Measurements from ENCODE around the gene BIN2.

Gene BIN2

GRCh38 chr12:51346581-51346980 lies 22.6 kb upstream of the BIN2 start, which contains the start of gene CELA1:
Gene CELA1 (minus strand): TSS chr12:51346679. CDS start chr12:51346638, 41 bp downstream.
- Histone ChIP-seq H3K4me3 (ENCODE audit: severe bottlenecking) (no peak within 1 kb of the TSS), H3K27me3 (ENCODE audit: insufficient read depth, poor library complexity, severe bottlenecking) (no peaks in the 10 kb centered on the region), H3K9me3 (ENCODE audit: severe bottlenecking) (no peaks in the 10 kb centered on the region), H3K36me3 (ENCODE audit: low read depth) (no peaks in the 10 kb centered on the region), H3K4me1 (ENCODE audit: insufficient read depth, poor library complexity, severe bottlenecking) (no peaks in the 10 kb centered on the region), H3K27ac (ENCODE audit: poor library complexity, severe bottlenecking) (no peak within 1 kb of the TSS)
- no peak for ATAC-seq (ENCODE audit: low read depth)
- no peak for DNase-seq (ENCODE audit: low spot score)
- TF ChIP-seq, protein P1, sequence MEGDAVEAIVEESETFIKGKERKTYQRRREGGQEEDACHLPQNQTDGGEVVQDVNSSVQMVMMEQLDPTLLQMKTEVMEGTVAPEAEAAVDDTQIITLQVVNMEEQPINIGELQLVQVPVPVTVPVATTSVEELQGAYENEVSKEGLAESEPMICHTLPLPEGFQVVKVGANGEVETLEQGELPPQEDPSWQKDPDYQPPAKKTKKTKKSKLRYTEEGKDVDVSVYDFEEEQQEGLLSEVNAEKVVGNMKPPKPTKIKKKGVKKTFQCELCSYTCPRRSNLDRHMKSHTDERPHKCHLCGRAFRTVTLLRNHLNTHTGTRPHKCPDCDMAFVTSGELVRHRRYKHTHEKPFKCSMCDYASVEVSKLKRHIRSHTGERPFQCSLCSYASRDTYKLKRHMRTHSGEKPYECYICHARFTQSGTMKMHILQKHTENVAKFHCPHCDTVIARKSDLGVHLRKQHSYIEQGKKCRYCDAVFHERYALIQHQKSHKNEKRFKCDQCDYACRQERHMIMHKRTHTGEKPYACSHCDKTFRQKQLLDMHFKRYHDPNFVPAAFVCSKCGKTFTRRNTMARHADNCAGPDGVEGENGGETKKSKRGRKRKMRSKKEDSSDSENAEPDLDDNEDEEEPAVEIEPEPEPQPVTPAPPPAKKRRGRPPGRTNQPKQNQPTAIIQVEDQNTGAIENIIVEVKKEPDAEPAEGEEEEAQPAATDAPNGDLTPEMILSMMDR (IDR thresholded peaks at IDR 0.05; ENCODE audit: poor library complexity, severe bottlenecking) = no peak

DNA sequence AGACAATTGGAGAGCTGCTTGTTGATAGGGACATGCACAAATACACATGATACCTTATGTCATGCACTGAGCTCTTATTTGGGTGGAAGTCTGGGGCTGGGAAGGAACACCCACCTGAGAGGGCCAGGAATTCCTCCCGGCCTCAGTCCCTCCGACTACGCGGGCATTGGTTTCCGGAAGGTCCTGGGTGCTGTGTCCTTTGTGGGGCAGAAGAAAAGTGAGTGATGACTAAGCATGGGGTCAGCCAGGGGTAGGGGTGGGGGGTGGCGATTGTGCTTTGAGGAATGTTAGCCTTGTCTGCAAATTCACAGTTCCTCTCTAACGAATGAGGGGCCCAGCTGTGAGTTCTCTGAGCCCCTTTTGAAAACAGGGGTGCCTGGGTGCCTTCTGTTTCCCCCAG lies 21.7 kb upstream of the BIN2 start:
- no peak overlapping the region for H3K4me3 ChIP-seq (ENCODE audit: severe bottlenecking)
- DNase-seq (ENCODE audit: low spot score) (no peak), ATAC-seq (ENCODE audit: low read depth) (no peak)
- no peaks in the 10 kb centered on the region for H3K9me3 ChIP-seq (ENCODE audit: severe bottlenecking)
- H3K4me1 ChIP-seq (ENCODE audit: insufficient read depth, poor library complexity, severe bottlenecking) = no peaks in the 10 kb centered on the region
- H3K27ac ChIP-seq (ENCODE audit: poor library complexity, severe bottlenecking) = no peak overlapping the region
- no peaks in the 10 kb centered on the region for H3K27me3 ChIP-seq (ENCODE audit: insufficient read depth, poor library complexity, severe bottlenecking)
- TF ChIP-seq, protein P1 (IDR thresholded peaks at IDR 0.05; ENCODE audit: poor library complexity, severe bottlenecking) = no peak
- H3K36me3 ChIP-seq (ENCODE audit: low read depth) = no peaks in the 10 kb centered on the region

GRCh38 chr12:51343201-51343600 lies 19.2 kb upstream of the BIN2 start:
- Histone ChIP-seq H3K27me3 (ENCODE audit: insufficient read depth, poor library complexity, severe bottlenecking) (no peaks in the 10 kb centered on the region), H3K4me3 (ENCODE audit: severe bottlenecking) (no peak overlapping the region), H3K27ac (ENCODE audit: poor library complexity, severe bottlenecking) (no peak overlapping the region), H3K36me3 (ENCODE audit: low read depth) (no peaks in the 10 kb centered on the region), H3K4me1 (ENCODE audit: insufficient read depth, poor library complexity, severe bottlenecking) (no peaks in the 10 kb centered on the region), H3K9me3 (ENCODE audit: severe bottlenecking) (no peaks in the 10 kb centered on the region)
- no peak for DNase-seq (ENCODE audit: low spot score)
- TF ChIP-seq, protein P1 (IDR thresholded peaks at IDR 0.05; ENCODE audit: poor library complexity, severe bottlenecking) = no peak
- ATAC-seq (ENCODE audit: low read depth) = no peak

DNA sequence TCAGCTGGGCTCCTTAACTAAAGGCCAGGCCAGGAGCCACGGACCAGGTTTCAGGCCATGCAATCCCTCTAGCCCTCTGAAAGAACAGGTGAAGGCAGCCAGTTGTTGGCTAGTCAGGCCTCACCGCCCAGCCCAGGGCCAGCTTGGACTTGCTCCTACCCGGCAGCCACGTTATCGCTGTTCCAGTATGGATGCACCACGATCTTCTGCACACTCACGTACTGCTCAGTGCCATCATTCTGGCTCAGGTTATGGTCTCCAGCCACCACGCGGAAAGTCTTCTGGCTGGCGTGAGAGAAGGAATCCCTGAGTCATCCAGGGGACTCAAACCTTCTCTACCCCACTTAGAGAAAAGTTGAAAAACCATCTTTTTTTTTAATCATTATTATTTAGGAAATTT lies 18.4 kb upstream of the BIN2 start:
- no peaks in the 10 kb centered on the region for H3K4me1 ChIP-seq (ENCODE audit: insufficient read depth, poor library complexity, severe bottlenecking)
- H3K27ac ChIP-seq (ENCODE audit: poor library complexity, severe bottlenecking) = no peak overlapping the region
- H3K9me3 ChIP-seq (ENCODE audit: severe bottlenecking) = no peaks in the 10 kb centered on the region
- H3K4me3 ChIP-seq (ENCODE audit: severe bottlenecking) = no peak overlapping the region
- TF ChIP-seq, protein P1 (IDR thresholded peaks at IDR 0.05; ENCODE audit: poor library complexity, severe bottlenecking) = no peak
- ATAC-seq (ENCODE audit: low read depth) = no peak
- no peaks in the 10 kb centered on the region for H3K36me3 ChIP-seq (ENCODE audit: low read depth)
- H3K27me3 ChIP-seq (ENCODE audit: insufficient read depth, poor library complexity, severe bottlenecking) = no peaks in the 10 kb centered on the region
- DNase-seq (ENCODE audit: low spot score) = no peak

DNA sequence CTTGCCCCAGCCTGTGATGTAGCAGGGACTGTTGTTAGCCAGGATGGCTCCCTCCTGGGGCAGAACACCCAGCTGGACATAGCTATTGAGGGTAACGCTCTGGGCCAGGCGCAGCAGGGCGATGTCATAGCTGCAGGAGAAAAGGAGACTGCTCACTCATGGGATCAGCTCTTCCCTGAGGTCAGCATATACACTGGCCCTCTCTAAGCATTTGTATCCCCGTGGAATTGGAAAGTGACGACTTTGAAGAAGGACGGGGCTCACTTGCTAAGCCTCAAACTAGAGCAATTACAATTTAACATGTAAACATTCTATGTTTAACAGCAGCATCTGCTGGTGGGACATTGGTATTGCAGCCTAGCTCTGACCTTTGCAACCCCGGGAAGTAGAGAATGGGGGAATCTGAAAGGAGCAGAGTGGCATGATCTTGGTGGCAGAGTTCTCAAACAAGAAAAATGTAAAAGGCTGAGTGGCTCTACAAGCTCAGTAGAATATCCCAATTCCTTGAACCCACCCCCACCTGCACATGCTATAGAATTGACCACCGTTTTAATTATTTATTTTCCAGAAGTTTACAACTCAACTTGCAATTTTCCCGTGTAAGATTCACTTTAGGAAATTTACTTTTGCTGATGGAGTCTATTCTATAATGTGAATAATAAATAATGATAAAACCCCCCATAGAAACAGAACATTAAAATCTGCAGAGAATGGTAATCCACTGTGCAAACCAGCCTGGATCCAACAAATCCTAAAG lies 17.5 kb upstream of the BIN2 start:
- DNase-seq (ENCODE audit: low spot score) (no peak), ATAC-seq (ENCODE audit: low read depth) (peak; percentile 66)
- H3K4me1 ChIP-seq (ENCODE audit: insufficient read depth, poor library complexity, severe bottlenecking) = no peaks in the 10 kb centered on the region
- no peaks in the 10 kb centered on the region for H3K9me3 ChIP-seq (ENCODE audit: severe bottlenecking)
- H3K36me3 ChIP-seq (ENCODE audit: low read depth) = no peaks in the 10 kb centered on the region
- TF ChIP-seq, protein P1 (IDR thresholded peaks at IDR 0.05; ENCODE audit: poor library complexity, severe bottlenecking) = peak; percentile 98
- no peaks in the 10 kb centered on the region for H3K27me3 ChIP-seq (ENCODE audit: insufficient read depth, poor library complexity, severe bottlenecking)
- H3K27ac ChIP-seq (ENCODE audit: poor library complexity, severe bottlenecking) = no peak overlapping the region
- no peak overlapping the region for H3K4me3 ChIP-seq (ENCODE audit: severe bottlenecking)
